BE2C (cell line): Measurements from ENCODE around the gene TMEM106C.

Experiments
- DNase-seq: peaks from one replicate; pipeline ENCODE4 v3.0.0-alpha.2; 2020
- H3K27me3 ChIP-seq: fragments of 250-450 bp; sonication (Bioruptor Pico); 2 replicates; pipeline ENCODE4 v1.5.1; 2020; ENCODE audit warnings: mild to moderate bottlenecking
- H3K36me3 ChIP-seq: fragments of 250-450 bp; sonication (Bioruptor Pico); 2 replicates; pipeline ENCODE4 v1.5.1; 2020; ENCODE audit warnings: mild to moderate bottlenecking
- H3K4me1 ChIP-seq: fragments of 250-450 bp; sonication (Bioruptor Pico); 2 replicates; pipeline ENCODE4 v1.5.1; 2020
- H3K4me3 ChIP-seq: 2 replicates; pipeline ENCODE4 v1.5.1; 2011; ENCODE audit warnings: low read depth, low read length
- H3K9me3 ChIP-seq: fragments of 250-450 bp; sonication (Bioruptor Pico); 2 replicates; pipeline ENCODE4 v1.5.1; 2020
- TF ChIP-seq, protein P1 (sequence below): IDR thresholded peaks from 2 replicates; pipeline ENCODE4 v1.5.1; 2012; ENCODE audit warnings: mild to moderate bottlenecking, low read depth, low read length

Gene TMEM106C

DNA sequence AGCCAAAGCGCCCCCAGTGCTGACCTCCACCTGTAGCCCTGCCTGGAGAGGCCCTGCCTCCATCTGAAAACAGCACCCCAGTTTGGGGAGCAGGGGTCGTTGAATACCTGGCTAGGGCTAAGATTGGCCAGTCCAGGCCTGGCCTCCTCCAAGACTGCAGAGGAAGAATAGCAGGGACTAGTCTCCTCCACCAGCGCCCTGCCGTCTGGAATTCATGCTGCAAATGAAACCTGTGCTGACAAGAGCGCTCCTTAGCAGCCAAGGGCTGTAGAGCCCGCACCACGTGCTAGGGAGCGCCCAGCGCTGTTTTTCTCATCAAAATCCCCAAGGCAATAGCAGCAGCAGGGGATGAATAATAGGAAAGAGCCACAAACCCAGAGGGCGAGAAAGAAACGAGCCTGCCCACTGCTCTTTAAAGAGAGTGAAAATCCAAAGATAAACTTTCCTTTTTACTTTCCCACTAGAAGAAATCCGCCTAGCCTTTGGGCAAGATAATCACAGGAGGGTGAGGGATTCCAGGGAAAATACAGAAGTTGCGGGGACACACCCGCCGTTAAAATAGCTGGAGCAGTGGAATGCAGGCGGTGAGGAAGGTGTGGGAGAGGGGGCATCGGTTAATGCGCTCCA, 37.6 kb downstream of the TMEM106C start:
- DNase-seq: peak; percentile 52
- Histone ChIP-seq H3K9me3 (no peaks in the 10 kb centered on the region), H3K4me1 (no peaks in the 10 kb centered on the region), H3K4me3 (peak overlapping the region; percentile 39), H3K36me3 (no peaks in the 10 kb centered on the region), H3K27me3 (peaks cover 98% of the 10 kb centered on the region)
- TF ChIP-seq, protein P1, sequence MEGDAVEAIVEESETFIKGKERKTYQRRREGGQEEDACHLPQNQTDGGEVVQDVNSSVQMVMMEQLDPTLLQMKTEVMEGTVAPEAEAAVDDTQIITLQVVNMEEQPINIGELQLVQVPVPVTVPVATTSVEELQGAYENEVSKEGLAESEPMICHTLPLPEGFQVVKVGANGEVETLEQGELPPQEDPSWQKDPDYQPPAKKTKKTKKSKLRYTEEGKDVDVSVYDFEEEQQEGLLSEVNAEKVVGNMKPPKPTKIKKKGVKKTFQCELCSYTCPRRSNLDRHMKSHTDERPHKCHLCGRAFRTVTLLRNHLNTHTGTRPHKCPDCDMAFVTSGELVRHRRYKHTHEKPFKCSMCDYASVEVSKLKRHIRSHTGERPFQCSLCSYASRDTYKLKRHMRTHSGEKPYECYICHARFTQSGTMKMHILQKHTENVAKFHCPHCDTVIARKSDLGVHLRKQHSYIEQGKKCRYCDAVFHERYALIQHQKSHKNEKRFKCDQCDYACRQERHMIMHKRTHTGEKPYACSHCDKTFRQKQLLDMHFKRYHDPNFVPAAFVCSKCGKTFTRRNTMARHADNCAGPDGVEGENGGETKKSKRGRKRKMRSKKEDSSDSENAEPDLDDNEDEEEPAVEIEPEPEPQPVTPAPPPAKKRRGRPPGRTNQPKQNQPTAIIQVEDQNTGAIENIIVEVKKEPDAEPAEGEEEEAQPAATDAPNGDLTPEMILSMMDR: no peak

DNA sequence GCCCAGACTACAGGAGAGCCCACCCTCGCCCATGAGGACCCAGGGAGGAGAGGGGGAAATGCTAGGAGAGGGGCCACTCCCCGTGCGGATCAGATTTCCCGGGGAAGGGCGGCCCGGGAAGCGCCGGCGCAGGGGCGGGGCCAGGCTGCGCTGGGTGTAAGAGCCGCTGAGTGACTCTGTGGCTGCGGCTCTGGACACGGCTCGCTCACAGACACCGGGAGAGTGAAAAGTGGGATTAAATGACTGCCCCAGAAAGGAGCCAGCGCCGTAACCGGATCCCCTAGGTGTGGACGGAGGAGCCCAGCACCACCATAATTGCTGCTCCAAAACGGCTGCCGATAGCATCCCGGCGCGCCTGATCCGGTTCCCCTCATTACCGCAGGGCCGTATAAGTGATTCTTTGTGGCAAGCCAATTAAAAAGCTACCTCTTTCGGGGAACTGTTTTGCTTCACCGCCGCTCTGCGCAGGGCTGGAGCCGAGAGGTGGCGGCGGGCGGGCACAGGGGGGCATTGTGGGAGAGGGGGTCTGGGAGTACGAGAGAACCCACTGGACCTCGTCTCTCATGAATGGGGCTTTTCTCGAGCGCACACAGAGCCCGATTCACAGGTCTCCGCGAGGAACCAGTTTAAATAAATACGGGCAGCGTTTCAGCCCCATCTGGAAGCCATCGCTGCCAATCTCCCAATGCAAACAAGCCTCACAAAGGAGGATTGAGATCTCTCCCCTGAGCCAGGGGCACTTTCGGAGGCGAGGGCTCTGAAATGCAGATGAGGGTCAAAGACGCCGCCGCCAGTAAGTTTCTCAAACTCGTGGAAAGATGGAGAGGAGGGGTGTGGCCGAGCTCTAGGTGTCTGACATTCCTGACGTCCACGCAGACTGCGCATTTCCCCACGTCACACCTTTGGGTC, 38.4 kb downstream of the TMEM106C start:
- peak; percentile 58 for DNase-seq
- H3K4me3 ChIP-seq: peak overlapping the region; percentile 39
- H3K4me1 ChIP-seq: no peaks in the 10 kb centered on the region
- TF ChIP-seq, protein P1: no peak
- H3K9me3 ChIP-seq: no peaks in the 10 kb centered on the region
- H3K27me3 ChIP-seq: peaks cover 97% of the 10 kb centered on the region
- H3K36me3 ChIP-seq: no peaks in the 10 kb centered on the region

DNA sequence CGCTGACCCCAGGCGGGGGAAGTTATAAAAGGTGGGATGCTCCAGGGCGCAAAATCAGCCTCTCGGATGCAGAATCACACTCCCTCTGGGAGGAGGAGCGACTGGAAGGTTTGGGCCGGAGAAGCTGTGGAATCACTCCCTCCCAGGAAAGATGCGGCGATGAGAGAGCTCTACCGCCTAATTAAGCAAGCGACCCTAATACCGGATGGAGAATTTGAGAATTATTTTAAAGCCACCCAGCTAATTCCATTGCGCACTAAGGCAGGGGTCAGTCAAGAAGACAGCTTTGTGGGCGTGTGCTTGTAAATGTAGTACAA, 39.0 kb downstream of the TMEM106C start:
- no peaks in the 10 kb centered on the region for H3K36me3 ChIP-seq
- no peak for DNase-seq
- H3K4me1 ChIP-seq: no peaks in the 10 kb centered on the region
- peak overlapping the region; percentile 39 for H3K4me3 ChIP-seq
- TF ChIP-seq, protein P1: no peak
- H3K27me3 ChIP-seq: peaks cover 96% of the 10 kb centered on the region
- no peaks in the 10 kb centered on the region for H3K9me3 ChIP-seq

DNA sequence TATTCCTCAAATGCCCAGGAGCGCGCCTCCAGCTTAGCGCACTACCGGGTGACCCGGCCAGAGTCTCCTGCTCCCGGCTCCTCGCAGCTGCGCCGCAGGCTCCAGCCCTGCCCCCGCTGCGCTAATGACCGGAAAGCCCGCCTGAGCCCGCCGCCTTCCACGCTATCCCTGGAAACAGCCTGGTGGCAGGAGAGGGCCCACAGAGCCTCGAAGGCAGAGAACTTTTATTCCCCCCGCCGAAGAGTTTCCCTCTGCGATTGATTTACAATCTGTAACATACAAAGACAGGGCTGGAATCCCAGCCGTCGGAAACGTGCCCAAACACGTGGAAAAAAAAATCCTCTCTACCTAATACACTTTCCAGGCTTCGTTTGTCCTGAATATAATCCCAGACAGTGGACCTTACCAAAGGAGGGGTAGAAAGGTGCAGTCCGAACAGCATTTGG, 39.4 kb downstream of the TMEM106C start:
- Histone ChIP-seq H3K4me3 (peak overlapping the region; percentile 39; the same call in 1 of the 2 replicates), H3K36me3 (no peaks in the 10 kb centered on the region), H3K9me3 (no peaks in the 10 kb centered on the region), H3K27me3 (peaks cover 96% of the 10 kb centered on the region), H3K4me1 (no peaks in the 10 kb centered on the region)
- TF ChIP-seq, protein P1: no peak
- DNase-seq: no peak

DNA sequence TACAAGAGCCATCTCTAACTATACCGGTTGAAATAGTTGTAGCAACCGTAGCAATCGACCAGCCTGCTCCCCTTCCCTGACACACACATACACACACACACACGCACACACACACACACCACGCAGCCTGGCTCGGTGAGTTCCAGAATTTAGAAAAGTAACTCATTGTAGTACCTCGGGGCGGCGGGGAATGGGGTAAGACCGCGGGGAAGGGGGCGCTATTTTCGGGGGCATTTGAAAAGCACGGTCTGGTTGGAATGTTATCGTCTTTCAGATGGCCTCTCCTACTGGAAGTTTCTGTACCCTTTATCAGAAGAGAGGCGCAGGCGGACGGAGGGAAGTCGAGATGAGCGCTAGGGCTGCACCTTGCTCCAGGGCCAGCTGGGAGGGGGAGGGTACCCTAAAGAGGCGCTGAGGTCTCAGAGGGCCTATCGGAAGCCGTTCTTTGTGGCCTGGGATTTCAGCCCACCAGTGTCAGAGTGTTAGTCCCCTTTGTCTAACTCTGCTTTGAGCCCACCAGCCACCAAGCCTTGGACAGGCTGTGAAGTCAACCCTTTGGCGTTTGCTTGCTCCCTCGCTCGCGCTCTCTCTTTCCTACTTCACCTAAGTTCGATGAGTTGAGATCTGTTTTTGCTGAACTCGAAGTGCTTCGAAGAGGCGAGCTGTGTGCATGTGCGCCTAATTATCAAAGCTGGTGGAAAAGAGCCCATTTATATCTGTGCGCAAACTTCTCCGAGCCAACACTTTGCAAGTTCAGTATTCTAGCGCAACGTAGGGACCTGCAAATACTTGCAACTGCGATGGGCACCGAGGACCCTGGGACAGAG, 40.0 kb downstream of the TMEM106C start:
- Histone ChIP-seq H3K4me3 (no peak overlapping the region), H3K4me1 (no peaks in the 10 kb centered on the region), H3K27me3 (peaks cover 95% of the 10 kb centered on the region), H3K9me3 (no peaks in the 10 kb centered on the region), H3K36me3 (no peaks in the 10 kb centered on the region)
- TF ChIP-seq, protein P1: no peak
- no peak for DNase-seq
